SHP77 (cell line): ENCODE measurements around the gene ERF.

Source experiments
- DNase-seq, 2 experiments: peaks; one replicate each; lab custom pipeline; 2025; lab: John Stamatoyannopoulos, UW

ERF gene

DNA sequence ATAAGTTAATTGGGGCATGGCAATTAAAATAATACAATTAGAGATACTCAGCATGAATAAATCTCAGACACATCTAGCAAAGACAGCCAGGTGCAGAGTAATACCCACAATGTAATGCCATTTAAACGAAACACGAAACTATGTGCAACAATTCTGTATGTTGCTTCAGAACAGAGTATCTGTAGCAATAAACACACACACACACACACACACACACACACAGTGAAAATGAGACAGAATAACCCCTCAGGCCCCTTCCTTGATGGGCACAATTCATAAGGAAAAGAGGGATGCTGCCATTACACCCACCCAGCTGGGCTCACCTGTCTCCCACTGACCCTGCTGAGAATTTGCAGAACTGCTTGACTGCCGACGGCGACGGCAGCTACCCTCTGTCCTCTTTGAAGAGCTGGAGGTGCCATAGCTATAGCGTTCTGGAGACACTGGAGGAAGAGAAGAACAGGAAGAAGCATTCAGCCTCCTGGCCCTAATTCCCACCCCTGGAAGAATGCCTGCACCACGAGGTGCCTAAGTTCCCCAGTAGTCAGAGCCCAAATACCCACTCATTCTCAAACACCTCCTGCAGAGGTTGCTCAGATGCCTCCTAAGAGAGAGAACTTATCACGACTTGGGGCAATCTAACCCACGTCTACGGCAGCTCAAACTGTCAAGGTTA is 40.0 kb downstream of the ERF start:
- DNase-seq: no peak

GRCh38 chr19:42212886-42213285 is 42.0 kb downstream of the ERF start:
- DNase-seq: no peak

GRCh38 chr19:42208612-42209011 is 46.3 kb downstream of the ERF start:
- DNase-seq: no peak

DNA sequence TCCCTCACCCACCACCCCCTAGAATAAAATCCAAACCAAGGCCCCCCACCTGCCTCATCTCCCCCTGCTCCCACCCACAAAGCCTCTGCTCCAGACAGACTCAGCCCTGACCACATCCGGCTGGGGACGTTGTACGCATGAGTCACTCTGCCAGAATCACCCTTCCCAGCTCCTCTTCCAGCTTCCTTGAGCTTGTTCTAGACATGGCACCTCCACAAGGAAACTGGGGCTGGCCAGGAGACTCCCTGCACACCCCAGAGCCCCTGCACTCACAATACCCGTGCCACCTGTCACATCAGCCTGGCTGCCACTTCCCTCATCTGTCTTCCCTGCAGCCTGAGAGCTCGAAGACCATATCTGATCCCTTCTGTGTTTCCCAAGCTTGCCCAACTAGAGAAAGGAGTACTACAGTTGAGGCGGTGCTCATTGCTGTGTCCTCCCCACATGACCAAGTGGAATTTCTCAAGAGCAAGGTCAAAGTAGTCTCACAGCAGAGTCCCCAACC is 47.1 kb downstream of the ERF start:
- no peak for DNase-seq

DNA sequence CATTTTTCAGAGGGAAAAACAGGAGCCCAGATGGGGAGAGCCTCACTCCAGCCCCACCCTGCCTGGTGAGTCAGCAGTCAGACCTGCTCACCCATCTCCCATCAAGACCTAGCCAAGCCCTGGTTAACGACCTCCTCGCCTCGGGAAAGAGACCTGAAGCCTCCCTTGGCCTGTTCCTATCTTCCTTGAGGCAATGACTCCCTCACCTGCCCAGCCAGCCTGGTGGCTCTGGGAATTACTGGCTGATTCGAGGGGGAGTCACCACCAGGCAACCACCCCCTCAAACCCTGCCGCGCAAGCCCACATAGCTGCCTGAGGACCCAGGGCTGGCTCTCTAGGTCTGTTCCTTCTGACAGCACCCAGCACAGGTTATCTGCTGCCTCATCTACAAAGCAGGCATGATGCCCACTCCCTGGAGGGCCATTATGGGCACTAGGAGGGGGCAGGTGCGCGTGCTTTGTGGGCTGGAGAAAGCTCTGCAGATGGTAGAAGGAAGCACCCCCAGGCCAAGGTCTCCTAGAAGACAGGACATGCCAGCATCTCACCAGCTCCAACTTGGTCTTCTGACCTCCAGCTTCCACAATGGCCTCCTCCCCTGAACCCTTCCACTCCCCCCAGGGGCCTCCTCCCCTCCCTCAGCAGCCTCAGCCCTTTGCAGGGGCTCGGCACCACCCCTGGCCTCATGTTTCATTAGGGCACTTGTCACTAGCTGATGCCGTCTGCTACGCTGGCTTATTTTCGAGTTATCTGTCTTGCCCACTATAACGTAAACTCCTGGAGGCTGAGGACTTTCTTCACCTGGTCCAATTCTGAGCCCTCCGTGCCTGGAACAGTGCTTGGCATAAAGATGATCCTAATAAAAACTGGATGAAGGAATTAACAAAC is 47.8 kb downstream of the ERF start:
- no peak for DNase-seq

- DNase-seq: no peak
These were observed 50.3 kb downstream of the ERF start for GRCh38 chr19:42204664-42205063.

DNA sequence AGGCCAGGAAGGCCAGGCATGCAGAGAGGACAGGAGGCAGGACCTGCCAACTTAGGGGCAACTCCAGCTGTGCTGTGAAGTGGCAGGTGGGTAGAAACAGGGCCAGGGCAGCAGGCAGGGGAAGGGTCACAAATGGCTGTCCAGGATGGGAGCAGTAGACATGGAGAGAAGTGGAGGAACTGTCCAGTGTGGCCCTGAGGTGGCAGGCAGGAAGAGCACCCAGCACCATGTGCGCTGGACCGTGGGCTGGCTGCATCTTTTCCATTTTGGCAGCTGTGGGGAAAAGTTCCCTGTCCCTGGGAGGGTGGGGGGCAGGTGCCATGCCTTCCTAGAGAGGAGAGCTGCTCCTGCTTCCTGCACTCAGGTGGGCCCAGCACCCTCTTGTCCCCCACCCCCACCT is 51.2 kb downstream of the ERF start:
- no peak for DNase-seq

- no peak for DNase-seq
These were observed 52.5 kb downstream of the ERF start for GRCh38 chr19:42202290-42202880.

GRCh38 chr19:42201489-42202289 is 53.2 kb downstream of the ERF start:
- no peak for DNase-seq

- no peak for DNase-seq
These were observed 54.7 kb downstream of the ERF start for GRCh38 chr19:42200116-42200715.

- no peak for DNase-seq
These were observed 55.4 kb downstream of the ERF start for GRCh38 chr19:42199440-42200115.

DNA sequence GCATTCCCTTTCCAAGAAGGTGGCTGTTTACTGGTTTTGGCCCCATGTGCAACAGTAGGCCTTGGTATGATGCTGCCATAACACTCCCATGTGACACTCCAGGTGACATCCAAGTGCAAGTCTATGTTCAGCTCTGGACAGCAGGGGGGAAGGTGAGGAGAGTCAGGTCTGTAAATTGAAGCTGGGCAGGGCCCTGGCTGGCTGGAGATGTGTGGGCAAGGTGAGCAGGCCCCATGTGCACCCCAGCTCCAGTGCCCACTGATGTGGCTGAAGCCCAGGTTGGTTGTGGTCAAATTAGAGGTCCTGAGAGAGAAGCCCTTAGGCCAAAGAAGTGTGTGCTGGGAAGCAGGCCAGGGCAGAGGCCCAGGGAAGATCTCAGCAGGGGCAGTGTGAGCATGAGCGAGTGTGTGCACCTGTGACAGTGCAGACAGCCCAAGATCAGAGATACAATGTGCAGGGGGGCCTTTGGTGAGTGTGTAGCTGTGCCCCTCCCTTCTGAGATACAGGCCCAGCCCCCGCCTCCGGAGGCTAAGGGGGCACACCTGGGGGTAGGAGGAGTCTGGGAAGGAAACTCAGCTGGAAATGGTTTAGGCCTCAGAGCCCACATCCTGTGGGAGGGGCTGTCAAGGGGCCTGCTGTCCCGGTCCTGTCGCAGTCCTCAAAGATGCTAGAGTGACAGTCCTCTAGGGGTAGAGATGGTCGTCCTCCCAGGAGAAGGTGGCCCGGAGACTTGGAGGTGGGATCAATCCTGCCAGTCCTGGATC is 56.1 kb downstream of the ERF start:
- no peak for DNase-seq
